ENCODE results near the gene TTC13. TPM values are rescaled to one million over a fixed set of nuclear protein-coding genes. Genes with fewer than 3 reads are reported as not detected.

The TTC13 gene
- total RNA-seq, 6 donors from 2014 or later, result 18.6 to 41.9 (median 33.3) TPM

DNA sequence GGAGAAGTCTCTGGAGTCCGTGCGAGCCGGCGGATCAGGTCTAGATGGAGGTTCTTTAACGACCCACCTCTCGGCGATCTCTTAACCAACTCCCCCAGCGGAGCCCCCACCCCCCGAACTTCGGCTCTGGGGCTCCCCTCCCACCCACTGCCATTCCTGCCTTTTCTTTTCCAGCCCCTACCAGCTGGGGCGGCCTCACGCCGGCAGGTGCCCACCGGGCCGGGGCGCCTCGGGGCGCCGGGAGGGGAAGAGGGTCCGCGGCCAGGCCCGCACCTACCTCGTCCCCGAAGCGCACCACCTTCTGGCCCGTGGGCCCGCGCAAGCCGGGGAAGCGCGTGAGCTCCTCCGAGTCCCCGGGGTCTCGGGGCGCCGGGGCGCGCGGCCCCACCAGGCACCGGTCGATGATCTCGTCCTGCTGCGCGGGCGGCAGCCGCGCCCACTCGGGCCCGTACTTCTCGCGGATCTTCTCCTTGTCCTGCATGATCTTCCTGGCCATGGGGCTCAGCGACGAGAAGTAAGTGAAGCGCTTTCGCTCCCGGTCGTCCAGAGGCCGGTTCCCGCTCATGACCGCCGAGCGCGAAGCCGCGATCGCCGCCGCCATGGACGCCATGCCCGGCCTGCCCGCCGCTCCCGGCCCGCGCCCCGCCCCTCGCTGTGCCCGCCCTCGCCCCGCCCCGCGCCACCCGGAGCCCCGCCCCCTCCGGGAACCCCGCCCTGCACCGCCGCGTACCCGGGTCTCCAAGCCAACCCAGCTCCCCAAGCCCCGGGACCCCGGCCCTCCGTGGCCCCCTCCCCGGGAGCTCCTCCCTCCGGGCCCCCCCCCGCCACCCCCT lies 110.5 kb downstream of the TTC13 start, which contains the start of gene C1orf198:
Gene C1orf198, minus strand, starts transcription at position 619 of the 833 bp plus-strand sequence. Its CDS starts 9 bp downstream, at position 610.
- Histone ChIP-seq H3K4me1 (peaks cover 19 to 45% (median 38%) of the 10 kb centered on the region in 4 donors), H3K4me3 (peak within 1 kb of the TSS; percentile 98), H3K36me3 (no peaks in the 10 kb centered on the region), H3K27ac (peak within 1 kb of the TSS; percentile 81 to 93 (median 86)), H3K27me3 (no peaks in the 10 kb centered on the region), H3K9me3 (no peaks in the 10 kb centered on the region)
- ATAC-seq (ENCODE audit: low FRiP score in 2 of 2), result peak; percentile 91 to 97
- TF ChIP-seq, protein P1, sequence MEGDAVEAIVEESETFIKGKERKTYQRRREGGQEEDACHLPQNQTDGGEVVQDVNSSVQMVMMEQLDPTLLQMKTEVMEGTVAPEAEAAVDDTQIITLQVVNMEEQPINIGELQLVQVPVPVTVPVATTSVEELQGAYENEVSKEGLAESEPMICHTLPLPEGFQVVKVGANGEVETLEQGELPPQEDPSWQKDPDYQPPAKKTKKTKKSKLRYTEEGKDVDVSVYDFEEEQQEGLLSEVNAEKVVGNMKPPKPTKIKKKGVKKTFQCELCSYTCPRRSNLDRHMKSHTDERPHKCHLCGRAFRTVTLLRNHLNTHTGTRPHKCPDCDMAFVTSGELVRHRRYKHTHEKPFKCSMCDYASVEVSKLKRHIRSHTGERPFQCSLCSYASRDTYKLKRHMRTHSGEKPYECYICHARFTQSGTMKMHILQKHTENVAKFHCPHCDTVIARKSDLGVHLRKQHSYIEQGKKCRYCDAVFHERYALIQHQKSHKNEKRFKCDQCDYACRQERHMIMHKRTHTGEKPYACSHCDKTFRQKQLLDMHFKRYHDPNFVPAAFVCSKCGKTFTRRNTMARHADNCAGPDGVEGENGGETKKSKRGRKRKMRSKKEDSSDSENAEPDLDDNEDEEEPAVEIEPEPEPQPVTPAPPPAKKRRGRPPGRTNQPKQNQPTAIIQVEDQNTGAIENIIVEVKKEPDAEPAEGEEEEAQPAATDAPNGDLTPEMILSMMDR (IDR thresholded peaks at IDR 0.05), result peak in 1 of 6 experiments; percentile 13
- TF ChIP-seq EP300 (IDR thresholded peaks at IDR 0.05), result no peak
- TF ChIP-seq POLR2A (IDR thresholded peaks at IDR 0.05), result peak in 2 of 4 donors; percentile 53 to 77
- TF ChIP-seq POLR2AphosphoS5 (IDR thresholded peaks at IDR 0.05), result peak in 1 of 2 donors; percentile 74
- peak; percentile 77 to 97 for DNase-seq
- WGBS, 2 donors, result 0% methylated on average over 14 to 40 of the region's 96 CpGs

DNA sequence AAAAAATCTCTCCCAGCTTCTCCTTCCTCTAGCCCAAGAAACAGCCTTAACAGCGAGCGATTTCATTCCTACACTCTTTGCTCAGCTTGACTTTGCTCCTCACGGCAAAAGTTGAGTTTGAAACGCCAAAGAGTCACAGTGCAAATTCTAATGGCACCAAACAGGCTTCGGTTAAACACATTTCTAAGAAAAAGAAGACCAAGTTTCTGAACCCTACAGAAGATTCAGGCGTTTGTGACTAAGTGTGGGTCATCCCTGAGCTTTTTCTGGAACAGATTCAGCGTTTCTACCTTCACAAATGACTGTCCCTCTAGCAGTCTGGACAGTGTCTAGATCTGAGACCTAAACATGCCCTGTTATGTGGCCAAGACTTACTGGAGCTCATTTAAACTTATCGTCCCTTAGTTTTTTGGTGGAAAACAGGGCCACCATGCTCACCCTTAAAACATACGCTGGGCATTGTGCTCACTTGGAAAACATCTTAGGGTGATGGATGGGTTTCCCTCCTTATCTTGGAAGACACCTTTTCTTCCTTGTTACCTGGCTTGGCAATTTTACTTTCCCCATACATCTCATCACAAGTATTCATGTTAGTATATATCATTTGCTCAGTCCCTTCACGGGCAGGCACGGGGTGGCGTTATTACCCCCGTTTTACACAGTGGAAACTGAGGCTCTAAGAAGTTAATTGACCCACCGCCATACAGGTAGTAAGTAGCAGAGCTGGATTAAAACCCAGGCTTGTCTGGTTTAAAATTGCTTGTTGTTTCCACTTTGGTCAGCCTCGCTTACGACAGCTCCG lies 111.4 kb downstream of the TTC13 start:
- Histone ChIP-seq H3K36me3 (no peaks in the 10 kb centered on the region), H3K4me3 (peak overlapping the region; percentile 98), H3K4me1 (peaks cover 27 to 45% (median 41%) of the 10 kb centered on the region in 4 donors), H3K27ac (peak overlapping the region; percentile 81 to 93 (median 86)), H3K27me3 (no peaks in the 10 kb centered on the region), H3K9me3 (no peaks in the 10 kb centered on the region)
- 25 to 27% methylated on average over 17 of the region's 17 CpGs for WGBS, 2 donors
- no peak for TF ChIP-seq POLR2AphosphoS5 (IDR thresholded peaks at IDR 0.05)
- TF ChIP-seq, protein P1 (IDR thresholded peaks at IDR 0.05), result no peak
- no peak for TF ChIP-seq EP300 (IDR thresholded peaks at IDR 0.05)
- TF ChIP-seq POLR2A (IDR thresholded peaks at IDR 0.05), result no peak
- no peak for DNase-seq
- no peak for ATAC-seq (ENCODE audit: low FRiP score in 2 of 2)

DNA sequence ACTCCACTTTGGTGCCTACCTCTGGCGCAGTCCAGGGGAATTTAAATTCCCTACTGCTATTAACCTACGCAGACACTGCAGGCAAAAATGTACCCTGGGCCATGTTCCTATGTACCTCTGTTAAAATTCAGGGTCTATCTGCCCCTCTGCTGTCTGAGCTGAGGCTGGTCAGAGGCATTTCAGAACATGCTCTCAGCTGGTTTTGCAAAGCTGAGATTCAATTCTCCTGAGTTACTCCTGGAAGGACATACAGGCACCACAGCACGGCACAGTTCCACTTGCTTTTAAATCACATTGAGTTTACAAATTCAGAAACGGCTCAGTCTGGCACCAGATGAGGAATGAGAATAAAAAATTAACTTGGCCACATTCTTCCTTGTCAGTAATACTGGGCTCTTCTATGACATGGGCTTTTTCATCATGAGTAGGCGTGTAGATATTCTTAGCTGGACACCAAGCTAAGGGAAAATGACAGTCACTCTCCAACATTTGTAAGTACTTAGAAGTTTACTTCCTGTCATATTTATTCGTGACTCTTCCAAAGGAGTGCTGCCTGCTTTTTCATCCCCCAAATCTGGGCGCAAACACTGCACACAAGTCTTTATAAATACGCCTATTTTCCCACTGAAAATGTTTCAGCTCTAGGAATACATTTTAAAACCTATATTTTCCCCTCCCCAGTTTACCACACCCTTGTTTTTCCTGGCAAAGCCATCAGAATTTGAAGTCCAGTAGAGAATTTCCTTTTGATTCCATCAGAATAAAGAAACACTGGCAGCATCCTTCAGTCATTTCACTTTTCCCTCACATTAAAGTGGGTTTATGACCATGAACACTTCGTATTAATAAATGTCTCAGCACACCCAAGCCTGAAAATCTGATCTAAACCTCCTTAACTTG lies 112.2 kb downstream of the TTC13 start:
- H3K27ac ChIP-seq, result peak overlapping the region; percentile 81 to 93 (median 86)
- H3K36me3 ChIP-seq, result peaks cover 0 to 3% (median 0%) of the 10 kb centered on the region in 4 donors
- peaks cover 30 to 45% (median 44%) of the 10 kb centered on the region in 4 donors for H3K4me1 ChIP-seq
- no peaks in the 10 kb centered on the region for H3K27me3 ChIP-seq
- DNase-seq (no peak), ATAC-seq (ENCODE audit: low FRiP score in 2 of 2) (no peak)
- WGBS, 2 donors, result 54 to 59% methylated on average over 8 to 9 of the region's 9 CpGs
- H3K4me3 ChIP-seq, result peak overlapping the region in 3 of 4 donors; percentile 98
- H3K9me3 ChIP-seq, result no peaks in the 10 kb centered on the region
- peak in 1 of 4 donors; percentile 17 for TF ChIP-seq EP300 (IDR thresholded peaks at IDR 0.05)
- no peak for TF ChIP-seq POLR2A (IDR thresholded peaks at IDR 0.05)
- no peak for TF ChIP-seq POLR2AphosphoS5 (IDR thresholded peaks at IDR 0.05)
- TF ChIP-seq, protein P1 (IDR thresholded peaks at IDR 0.05), result no peak
